Cardiac fibroblast (primary cell): ENCODE results near the gene CPA3.

Experiments
- DNase-seq, 2 donors: peaks; one replicate each; pipeline versions ENCODE4 v3.0.0 to v3.0.0-alpha.2; 2010; ENCODE audit warnings: low read depth in 2 of 2
- H3K4me3 ChIP-seq, 2 donors: replicated peaks in 1 of 2; 1 replicate in 1 of 2; 2 replicates in 1 of 2; pipeline ENCODE4 v1.5.1; 2011; ENCODE audit warnings: low read depth in 2 of 2, low read length in 2 of 2, mild to moderate bottlenecking in 2 of 2, moderate library complexity in 1 of 2
- TF ChIP-seq, protein P1 (sequence below): IDR thresholded peaks from one replicate; pipeline ENCODE4 v1.5.1; 2011; ENCODE audit warnings: low read depth, mild to moderate bottlenecking, low read length, inconsistent platforms

CPA3 gene, protein sequence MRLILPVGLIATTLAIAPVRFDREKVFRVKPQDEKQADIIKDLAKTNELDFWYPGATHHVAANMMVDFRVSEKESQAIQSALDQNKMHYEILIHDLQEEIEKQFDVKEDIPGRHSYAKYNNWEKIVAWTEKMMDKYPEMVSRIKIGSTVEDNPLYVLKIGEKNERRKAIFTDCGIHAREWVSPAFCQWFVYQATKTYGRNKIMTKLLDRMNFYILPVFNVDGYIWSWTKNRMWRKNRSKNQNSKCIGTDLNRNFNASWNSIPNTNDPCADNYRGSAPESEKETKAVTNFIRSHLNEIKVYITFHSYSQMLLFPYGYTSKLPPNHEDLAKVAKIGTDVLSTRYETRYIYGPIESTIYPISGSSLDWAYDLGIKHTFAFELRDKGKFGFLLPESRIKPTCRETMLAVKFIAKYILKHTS

DNA sequence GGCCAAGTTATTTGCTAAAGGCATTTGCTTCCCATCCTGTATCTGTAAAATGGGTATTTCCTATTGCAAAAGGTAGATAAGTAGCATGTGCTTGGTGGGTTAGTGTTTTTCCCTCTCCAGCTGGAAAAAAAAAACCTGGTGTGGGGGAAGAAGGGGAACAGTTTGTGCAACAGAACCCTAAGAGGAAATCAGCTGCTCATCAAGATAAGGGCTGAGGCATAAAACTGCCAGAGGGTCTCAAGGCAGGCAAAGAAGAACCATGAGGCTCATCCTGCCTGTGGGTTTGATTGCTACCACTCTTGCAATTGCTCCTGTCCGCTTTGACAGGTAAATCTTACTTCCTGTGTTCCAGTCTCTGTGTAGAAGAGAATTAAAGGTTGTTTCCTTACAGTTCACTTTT lies at the start of gene CPA3:
Gene CPA3 (plus strand): TSS at position 248 of the 400 bp plus-strand sequence. CDS start 12 bp downstream, at position 260.
- TF ChIP-seq, protein P1, sequence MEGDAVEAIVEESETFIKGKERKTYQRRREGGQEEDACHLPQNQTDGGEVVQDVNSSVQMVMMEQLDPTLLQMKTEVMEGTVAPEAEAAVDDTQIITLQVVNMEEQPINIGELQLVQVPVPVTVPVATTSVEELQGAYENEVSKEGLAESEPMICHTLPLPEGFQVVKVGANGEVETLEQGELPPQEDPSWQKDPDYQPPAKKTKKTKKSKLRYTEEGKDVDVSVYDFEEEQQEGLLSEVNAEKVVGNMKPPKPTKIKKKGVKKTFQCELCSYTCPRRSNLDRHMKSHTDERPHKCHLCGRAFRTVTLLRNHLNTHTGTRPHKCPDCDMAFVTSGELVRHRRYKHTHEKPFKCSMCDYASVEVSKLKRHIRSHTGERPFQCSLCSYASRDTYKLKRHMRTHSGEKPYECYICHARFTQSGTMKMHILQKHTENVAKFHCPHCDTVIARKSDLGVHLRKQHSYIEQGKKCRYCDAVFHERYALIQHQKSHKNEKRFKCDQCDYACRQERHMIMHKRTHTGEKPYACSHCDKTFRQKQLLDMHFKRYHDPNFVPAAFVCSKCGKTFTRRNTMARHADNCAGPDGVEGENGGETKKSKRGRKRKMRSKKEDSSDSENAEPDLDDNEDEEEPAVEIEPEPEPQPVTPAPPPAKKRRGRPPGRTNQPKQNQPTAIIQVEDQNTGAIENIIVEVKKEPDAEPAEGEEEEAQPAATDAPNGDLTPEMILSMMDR = no peak
- H3K4me3 ChIP-seq = no peak within 1 kb of the TSS
- no peak for DNase-seq

DNA sequence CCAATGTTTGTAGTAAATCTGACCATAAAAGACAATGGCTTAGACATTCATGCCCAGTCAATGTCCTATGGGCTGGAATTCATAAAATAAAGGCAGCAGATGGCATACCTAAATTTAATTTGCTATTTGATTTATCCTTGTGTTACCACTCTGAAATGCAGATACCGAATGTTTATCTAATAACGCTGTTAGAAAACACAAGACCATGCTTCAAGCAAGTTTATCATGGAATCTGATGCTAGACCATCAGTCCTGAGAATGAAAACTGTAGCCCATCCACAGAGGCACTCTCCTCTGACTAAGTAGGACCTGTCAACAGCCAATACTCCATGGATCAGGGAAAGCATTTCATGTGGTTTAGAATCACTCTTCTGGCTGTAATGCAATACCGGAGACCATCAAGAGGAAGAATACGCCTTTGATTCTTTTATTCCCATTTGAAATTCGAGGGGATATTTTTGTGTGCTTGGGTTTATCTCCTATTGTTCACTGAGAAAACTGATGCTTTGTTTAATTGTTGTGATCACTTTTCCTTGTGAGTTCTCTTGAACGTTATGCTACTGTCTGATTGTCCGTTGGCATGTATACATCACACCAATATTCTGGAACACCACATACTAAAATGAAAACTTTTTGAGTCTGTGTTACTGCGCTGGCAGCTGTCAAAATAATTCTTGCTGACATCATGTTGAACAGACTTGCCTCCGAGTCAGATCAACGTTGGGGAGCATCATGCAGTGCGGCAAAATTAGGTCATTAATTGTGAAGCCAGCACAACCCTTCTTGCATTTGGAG lies 49.6 kb upstream of the CPA3 start:
- H3K4me3 ChIP-seq = no peak overlapping the region
- TF ChIP-seq, protein P1 = no peak
- DNase-seq = no peak

DNA sequence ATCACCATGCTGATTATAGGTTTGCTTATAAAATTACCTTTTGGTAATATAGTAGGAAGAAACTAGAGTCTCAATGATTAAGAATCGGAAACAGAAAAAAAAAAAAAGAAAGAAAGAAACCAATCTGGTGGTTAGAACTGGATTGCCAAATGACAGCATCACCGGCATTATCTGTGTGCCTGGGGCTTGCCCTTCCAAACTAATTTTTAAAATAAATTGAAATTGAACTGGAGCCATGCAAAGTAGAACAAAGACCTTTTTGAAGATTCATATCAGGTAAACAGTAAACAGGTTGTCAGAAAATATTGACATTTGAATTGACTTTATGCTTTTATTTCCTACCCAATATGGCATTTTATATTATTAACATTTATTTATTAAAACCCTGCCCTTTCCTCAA lies 48.7 kb upstream of the CPA3 start:
- TF ChIP-seq, protein P1 = no peak
- no peak for DNase-seq
- no peak overlapping the region for H3K4me3 ChIP-seq

DNA sequence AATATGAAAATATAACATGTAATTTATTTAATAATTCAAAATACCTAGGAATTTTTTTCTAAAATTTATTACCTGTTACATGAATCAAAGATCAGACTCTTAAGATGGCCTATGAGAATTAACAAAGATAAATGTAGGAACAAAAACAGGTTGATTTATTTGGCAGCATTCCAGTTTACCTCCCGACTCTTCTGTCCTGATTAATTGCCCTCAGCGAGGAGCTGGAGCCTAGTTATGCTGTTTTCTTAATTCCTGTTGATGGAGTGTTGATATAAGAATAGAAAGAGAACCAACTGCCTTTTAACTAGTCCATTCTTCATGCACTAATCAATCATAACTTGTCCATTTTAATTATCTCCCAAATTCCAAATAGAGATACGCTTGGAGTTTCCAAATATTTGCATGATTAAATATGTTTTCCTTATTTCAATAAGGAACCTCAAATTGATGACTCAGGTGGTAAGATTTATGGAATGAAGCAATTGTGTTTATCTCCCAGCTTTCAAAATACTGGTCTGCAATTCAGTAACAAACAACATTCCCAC lies 48.0 kb upstream of the CPA3 start:
- no peak overlapping the region for H3K4me3 ChIP-seq
- TF ChIP-seq, protein P1 = no peak
- DNase-seq = no peak

DNA sequence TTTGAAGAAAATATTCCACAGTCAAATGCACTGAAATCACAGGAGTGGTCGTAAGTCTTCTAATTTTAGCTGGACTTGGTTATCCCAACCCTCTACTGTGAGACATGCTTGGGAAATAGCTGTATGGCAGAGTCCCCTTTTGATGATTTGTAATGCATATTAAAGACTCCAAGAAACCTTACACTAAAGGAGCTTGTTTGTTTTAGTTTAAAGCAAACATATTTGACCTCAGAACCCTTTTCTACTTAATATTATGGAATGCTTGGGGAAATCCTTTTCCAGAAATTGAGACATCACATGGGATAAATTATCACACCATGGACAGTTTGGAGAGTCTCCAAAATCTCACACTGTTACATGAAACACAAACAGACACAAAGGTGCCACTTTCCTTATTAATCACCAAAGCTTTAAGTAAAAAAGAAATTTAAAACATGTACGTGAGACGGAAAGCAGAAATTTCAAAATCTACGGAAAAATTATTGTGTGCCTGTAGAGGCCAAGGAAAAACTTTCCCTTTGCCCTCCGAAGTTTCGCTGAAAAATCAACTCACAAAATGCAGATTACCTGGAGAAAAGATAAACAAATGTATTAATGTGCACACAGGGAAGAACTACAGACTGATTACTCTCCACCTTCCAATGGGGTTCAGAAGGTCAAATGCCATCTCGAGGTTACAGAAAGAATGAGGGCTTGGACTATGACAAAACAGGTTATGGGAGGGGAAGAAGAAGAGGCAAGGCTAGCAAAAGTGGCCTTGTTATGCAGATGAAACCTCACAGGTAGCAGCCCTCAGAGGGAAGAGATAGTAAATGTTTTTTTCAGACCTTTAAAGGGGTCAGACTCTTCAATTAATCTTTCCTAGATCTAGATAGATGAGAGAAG lies 44.5 kb upstream of the CPA3 start:
- no peak for DNase-seq
- TF ChIP-seq, protein P1 = no peak

DNA sequence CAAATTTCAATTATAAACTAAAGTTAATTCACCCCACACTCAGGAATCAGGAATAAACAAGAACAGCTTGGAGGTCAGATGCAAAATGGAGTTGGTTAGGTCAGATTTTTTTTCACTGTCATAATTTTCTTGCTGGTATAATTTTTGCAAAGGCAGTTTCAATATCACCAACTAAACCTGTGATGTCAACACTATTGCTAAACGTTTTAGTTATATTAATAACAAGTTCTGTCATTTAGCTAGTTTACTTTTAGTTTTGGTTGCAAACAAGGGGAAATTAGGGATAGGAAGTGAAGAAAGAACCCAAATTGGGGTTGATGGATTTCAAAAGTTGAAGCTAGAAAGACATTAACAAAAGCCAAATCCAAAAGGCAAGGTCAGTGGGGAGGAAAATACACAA lies 42.1 kb upstream of the CPA3 start:
- DNase-seq = no peak
- H3K4me3 ChIP-seq = no peak overlapping the region
- TF ChIP-seq, protein P1 = no peak

More for the DNA sequence above, 44.5 kb upstream of the CPA3 start:
- H3K4me3 ChIP-seq = no peak overlapping the region
